Endothelial cell (in vitro differentiated cells): ENCODE data around the gene AZIN2. TPM values are rescaled to one million over a fixed set of nuclear protein-coding genes. Genes with fewer than 3 reads are reported as not detected.

Experiments used
- DNase-seq: peaks from one replicate; pipeline ENCODE4 v3.0.0; 2021; ENCODE audit warnings: low spot score
- H3K27ac Mint-ChIP-seq: one replicate; pipeline ENCODE4 v1.8.0; 2021; ENCODE audit warnings: mixed read lengths, inconsistent platforms; ENCODE audit not compliant: unreplicated experiment
- H3K27me3 Mint-ChIP-seq: one replicate; pipeline ENCODE4 v1.8.0; 2021; ENCODE audit warnings: mild to moderate bottlenecking, moderate library complexity, mixed read lengths, inconsistent platforms; ENCODE audit not compliant: unreplicated experiment
- H3K36me3 Mint-ChIP-seq: one replicate; pipeline ENCODE4 v1.8.0; 2021; ENCODE audit warnings: mild to moderate bottlenecking, low read depth, mixed read lengths, inconsistent platforms; ENCODE audit not compliant: unreplicated experiment
- H3K4me1 Mint-ChIP-seq: one replicate; pipeline ENCODE4 v1.8.0; 2021; ENCODE audit warnings: mild to moderate bottlenecking, mixed read lengths, inconsistent platforms; ENCODE audit not compliant: unreplicated experiment
- H3K4me3 Mint-ChIP-seq: one replicate; pipeline ENCODE4 v1.8.0; 2021; ENCODE audit warnings: mild to moderate bottlenecking, mixed read lengths, inconsistent platforms; ENCODE audit not compliant: unreplicated experiment
- H3K9me3 Mint-ChIP-seq: one replicate; pipeline ENCODE4 v1.8.0; 2021; ENCODE audit warnings: mixed read lengths, inconsistent platforms; ENCODE audit not compliant: unreplicated experiment
- long read RNA-seq: library from polyadenylated mRNA; unstranded; transcript quantifications from one replicate; pipeline ENCODE4 v2.0.0, GENCODE V29; 2020; ENCODE audit not compliant: unreplicated experiment
- total RNA-seq: library from RNA; stranded (reverse); fragmentation: NEBNext Ultra II Directional; extraction: Animal tissue kit (Norgen Biotek cat#: 25700); gene quantifications from one replicate; pipeline ENCODE4 v1.2.1, GENCODE V29; 2021; ENCODE audit not compliant: unreplicated experiment
- TF ChIP-seq, protein P1 (sequence below): fragments of 200-600 bp; sonication (generic); IDR thresholded peaks from one replicate; pipeline ENCODE4 v1.5.0; 2021; ENCODE audit warnings: antibody characterized with exemption; ENCODE audit not compliant: unreplicated experiment

Gene AZIN2
- 1.4 TPM for total RNA-seq
- long read RNA-seq, partial matches to known transcripts, result 0 of 2 reads
- long read RNA-seq, other reads (novel, unspliced or antisense), result 2 of 2 reads

DNA sequence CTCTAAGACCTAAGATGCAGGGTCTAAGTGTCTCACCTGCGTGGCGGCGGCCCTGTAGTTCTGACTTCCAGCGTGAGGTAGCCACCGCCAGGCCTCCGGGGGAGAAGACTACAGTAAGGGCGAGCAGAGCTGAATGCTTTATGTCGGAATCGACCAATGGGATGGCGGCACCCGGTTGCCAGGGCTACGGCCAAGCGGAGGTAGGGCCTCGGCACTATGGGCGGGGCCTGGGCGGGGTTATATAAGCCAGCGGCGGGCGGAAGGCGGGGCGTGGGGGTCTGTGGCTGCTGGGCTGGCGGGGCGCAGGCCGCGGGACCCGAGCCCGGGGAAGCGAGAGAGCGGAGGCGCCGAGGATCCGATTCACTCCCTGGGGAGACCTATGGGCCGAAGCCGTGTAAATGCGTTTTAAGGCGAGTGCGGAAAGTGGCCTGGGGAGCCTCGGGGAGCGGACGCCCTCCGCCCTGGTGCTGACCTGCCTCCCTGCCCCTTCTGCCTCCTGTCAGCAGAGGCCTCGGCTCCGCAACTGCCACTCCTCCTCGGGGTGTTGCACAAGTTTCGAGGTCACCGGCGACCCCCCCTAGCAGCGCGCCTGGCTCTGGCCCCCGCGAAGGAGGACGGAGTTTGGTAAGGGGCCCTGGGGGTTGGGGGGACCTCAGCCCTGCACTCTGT lies at the start of gene AZIN2:
Gene AZIN2 (plus strand): TSS at position 269 of the 669 bp plus-strand sequence. CDS start 1,097 bp downstream, outside the sequence.
- Mint-ChIP-seq H3K4me1 (peaks cover 13% of the 10 kb centered on the region), H3K27me3 (peaks cover 19% of the 10 kb centered on the region), H3K4me3 (peak within 1 kb of the TSS; percentile 87), H3K9me3 (no peaks in the 10 kb centered on the region), H3K27ac (peak within 1 kb of the TSS; percentile 15), H3K36me3 (peaks cover 6% of the 10 kb centered on the region)
- TF ChIP-seq, protein P1, sequence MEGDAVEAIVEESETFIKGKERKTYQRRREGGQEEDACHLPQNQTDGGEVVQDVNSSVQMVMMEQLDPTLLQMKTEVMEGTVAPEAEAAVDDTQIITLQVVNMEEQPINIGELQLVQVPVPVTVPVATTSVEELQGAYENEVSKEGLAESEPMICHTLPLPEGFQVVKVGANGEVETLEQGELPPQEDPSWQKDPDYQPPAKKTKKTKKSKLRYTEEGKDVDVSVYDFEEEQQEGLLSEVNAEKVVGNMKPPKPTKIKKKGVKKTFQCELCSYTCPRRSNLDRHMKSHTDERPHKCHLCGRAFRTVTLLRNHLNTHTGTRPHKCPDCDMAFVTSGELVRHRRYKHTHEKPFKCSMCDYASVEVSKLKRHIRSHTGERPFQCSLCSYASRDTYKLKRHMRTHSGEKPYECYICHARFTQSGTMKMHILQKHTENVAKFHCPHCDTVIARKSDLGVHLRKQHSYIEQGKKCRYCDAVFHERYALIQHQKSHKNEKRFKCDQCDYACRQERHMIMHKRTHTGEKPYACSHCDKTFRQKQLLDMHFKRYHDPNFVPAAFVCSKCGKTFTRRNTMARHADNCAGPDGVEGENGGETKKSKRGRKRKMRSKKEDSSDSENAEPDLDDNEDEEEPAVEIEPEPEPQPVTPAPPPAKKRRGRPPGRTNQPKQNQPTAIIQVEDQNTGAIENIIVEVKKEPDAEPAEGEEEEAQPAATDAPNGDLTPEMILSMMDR, result no peak
- peak; percentile 97 for DNase-seq

DNA sequence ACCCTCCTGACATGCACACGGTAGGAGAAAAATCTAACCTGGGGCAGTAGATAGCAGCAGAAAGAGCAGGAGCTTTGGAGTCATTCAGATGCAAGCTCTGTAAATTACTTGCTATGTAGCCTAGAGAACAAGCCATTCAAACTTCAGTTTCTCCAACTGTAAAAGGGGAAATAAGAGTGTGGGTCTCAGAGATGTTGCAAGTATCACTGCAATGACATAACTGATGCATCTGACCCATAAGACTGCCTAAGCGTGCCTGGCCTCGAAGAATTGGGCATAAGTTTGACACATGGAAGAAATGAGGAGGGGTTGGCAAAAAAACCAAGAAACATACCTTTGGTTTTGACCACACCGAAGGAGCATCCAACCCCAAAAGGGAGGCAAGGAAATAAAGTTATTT lies 49.4 kb upstream of the AZIN2 start:
- Mint-ChIP-seq H3K36me3 (no peaks in the 10 kb centered on the region), H3K4me1 (peaks cover 10% of the 10 kb centered on the region), H3K4me3 (no peak overlapping the region), H3K9me3 (no peaks in the 10 kb centered on the region), H3K27ac (no peak overlapping the region), H3K27me3 (peaks cover 3% of the 10 kb centered on the region)
- TF ChIP-seq, protein P1, result no peak
- no peak for DNase-seq

DNA sequence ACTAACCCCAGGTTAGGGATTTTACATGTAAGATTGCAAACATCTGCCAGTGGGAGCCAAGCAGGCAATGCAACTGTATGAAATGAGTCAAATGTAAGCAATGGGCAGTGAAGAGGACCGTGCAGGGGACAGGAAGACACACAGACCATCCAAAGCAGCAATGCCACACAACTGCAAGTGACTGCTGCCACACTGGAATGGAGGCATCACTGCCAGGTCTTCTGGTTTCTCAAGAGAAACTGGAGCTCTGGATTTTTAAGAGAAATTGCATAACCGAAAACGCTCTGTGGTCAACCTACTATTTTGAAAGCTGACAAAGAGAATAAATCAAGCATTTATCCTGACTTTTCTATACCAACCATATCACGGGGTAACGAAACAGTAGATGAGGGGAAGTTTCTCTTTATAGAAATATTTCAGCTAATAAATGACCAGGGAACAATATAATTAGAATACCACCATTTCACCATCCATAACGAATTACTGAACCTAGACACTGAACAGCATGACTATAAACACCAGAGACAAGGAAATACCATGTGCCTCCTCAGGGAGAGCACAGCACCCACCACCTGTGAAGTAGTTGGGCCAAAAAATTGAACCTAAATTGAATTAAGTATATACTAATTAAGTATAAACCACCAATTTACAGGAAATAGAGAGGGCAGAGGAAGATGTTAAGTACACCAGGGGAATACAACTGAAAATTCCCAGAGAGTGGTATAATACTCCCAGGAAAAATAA lies 48.7 kb upstream of the AZIN2 start:
- Mint-ChIP-seq H3K27ac (no peak overlapping the region), H3K4me3 (no peak overlapping the region), H3K27me3 (peaks cover 5% of the 10 kb centered on the region), H3K36me3 (no peaks in the 10 kb centered on the region), H3K9me3 (no peaks in the 10 kb centered on the region), H3K4me1 (peaks cover 10% of the 10 kb centered on the region)
- TF ChIP-seq, protein P1, result no peak
- DNase-seq, result no peak

DNA sequence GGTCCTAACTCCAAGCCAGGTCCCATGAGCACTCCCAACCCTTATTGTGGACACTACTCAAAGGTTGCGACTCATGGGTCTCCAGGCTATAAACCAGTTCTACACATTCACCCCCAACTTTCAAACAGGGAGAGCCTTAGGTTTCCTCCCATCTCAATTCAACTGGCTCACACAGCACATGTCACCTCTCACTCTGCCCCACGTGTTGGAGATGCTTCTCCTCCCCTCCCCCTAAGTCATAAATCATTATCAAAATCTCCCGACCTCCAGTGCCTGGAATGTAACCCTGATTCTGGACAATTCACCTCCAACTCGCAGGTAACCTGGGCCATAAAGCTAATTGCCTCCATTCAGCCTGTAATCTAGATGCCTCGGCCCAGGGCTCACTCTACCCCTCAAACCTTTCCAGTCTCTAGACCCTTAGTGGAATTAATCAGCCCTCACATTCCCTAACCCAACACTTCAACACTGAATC lies 44.9 kb upstream of the AZIN2 start:
- Mint-ChIP-seq H3K27ac (peak overlapping the region; percentile 8), H3K4me1 (peaks cover 11% of the 10 kb centered on the region), H3K9me3 (no peaks in the 10 kb centered on the region), H3K4me3 (peak overlapping the region; percentile 96), H3K36me3 (no peaks in the 10 kb centered on the region), H3K27me3 (peaks cover 5% of the 10 kb centered on the region)
- DNase-seq, result no peak
- TF ChIP-seq, protein P1, result no peak
